T-helper 2 cell treated with Interferon-gamma antibody and Interleukin-4, amounts not matched to agents 5 μg/mL and 100 μg/mL, for 36 hours (primary cell): Measurements from ENCODE around the gene CREBBP.

Experiments used
- DNase-seq: peaks from one replicate; pipeline ENCODE4 v3.0.0; 2021; ENCODE audit warnings: low spot score
- H3K27ac Mint-ChIP-seq: one replicate; pipeline ENCODE4 v1.8.0; 2021; ENCODE audit warnings: mild to moderate bottlenecking, mixed read lengths
- H3K27me3 Mint-ChIP-seq: one replicate; pipeline ENCODE4 v1.8.0; 2021; ENCODE audit warnings: low read depth, mixed read lengths
- H3K36me3 Mint-ChIP-seq: one replicate; pipeline ENCODE4 v1.8.0; 2021; ENCODE audit warnings: low read depth, mixed read lengths
- H3K4me1 Mint-ChIP-seq: one replicate; pipeline ENCODE4 v1.8.0; 2021; ENCODE audit warnings: low read depth, mixed read lengths
- H3K4me3 Mint-ChIP-seq: one replicate; pipeline ENCODE4 v1.8.0; 2022; ENCODE audit warnings: mild to moderate bottlenecking, moderate library complexity, mixed read lengths
- H3K9me3 Mint-ChIP-seq: one replicate; pipeline ENCODE4 v1.8.0; 2021; ENCODE audit warnings: mixed read lengths

The CREBBP gene

GRCh38 chr16:3835089-3835602, 45.4 kb downstream of the CREBBP start:
- H3K4me3 Mint-ChIP-seq, result no peak overlapping the region
- peaks cover 43% of the 10 kb centered on the region for H3K36me3 Mint-ChIP-seq
- H3K27ac Mint-ChIP-seq, result no peak overlapping the region
- peaks cover 23% of the 10 kb centered on the region for H3K9me3 Mint-ChIP-seq
- H3K27me3 Mint-ChIP-seq, result no peaks in the 10 kb centered on the region
- no peak for DNase-seq
- peaks cover 4% of the 10 kb centered on the region for H3K4me1 Mint-ChIP-seq

- H3K27ac Mint-ChIP-seq, result no peak overlapping the region
- peaks cover 23% of the 10 kb centered on the region for H3K9me3 Mint-ChIP-seq
- no peak for DNase-seq
- H3K4me1 Mint-ChIP-seq, result peaks cover 7% of the 10 kb centered on the region
- no peaks in the 10 kb centered on the region for H3K27me3 Mint-ChIP-seq
- no peak overlapping the region for H3K4me3 Mint-ChIP-seq
- H3K36me3 Mint-ChIP-seq, result peaks cover 45% of the 10 kb centered on the region
Observed at GRCh38 chr16:3832668-3833067, 47.8 kb downstream of the CREBBP start.

GRCh38 chr16:3830625-3831254, 49.8 kb downstream of the CREBBP start:
- Mint-ChIP-seq H3K9me3 (peaks cover 23% of the 10 kb centered on the region), H3K36me3 (peaks cover 46% of the 10 kb centered on the region), H3K4me3 (no peak overlapping the region), H3K4me1 (peaks cover 20% of the 10 kb centered on the region), H3K27ac (no peak overlapping the region), H3K27me3 (no peaks in the 10 kb centered on the region)
- no peak for DNase-seq

- Mint-ChIP-seq H3K9me3 (peaks cover 23% of the 10 kb centered on the region), H3K27ac (no peak overlapping the region), H3K36me3 (peaks cover 46% of the 10 kb centered on the region)
Observed at GRCh38 chr16:3829631-3830536, 50.6 kb downstream of the CREBBP start.

GRCh38 chr16:3825940-3826339, 54.6 kb downstream of the CREBBP start:
- Mint-ChIP-seq H3K9me3 (no peaks in the 10 kb centered on the region), H3K4me1 (peaks cover 56% of the 10 kb centered on the region), H3K36me3 (peaks cover 13% of the 10 kb centered on the region)

More at GRCh38 chr16:3829631-3830536, 50.6 kb downstream of the CREBBP start:
- Mint-ChIP-seq H3K4me1 (peaks cover 29% of the 10 kb centered on the region), H3K4me3 (no peak overlapping the region), H3K27me3 (no peaks in the 10 kb centered on the region)
- DNase-seq, result no peak

GRCh38 chr16:3825103-3825502, 55.4 kb downstream of the CREBBP start:
- Mint-ChIP-seq H3K4me1 (peaks cover 62% of the 10 kb centered on the region), H3K27ac (no peak overlapping the region), H3K4me3 (peak overlapping the region; percentile 35)

More at GRCh38 chr16:3825940-3826339, 54.6 kb downstream of the CREBBP start:
- H3K4me3 Mint-ChIP-seq, result no peak overlapping the region
- no peak overlapping the region for H3K27ac Mint-ChIP-seq
- DNase-seq, result no peak
- H3K27me3 Mint-ChIP-seq, result no peaks in the 10 kb centered on the region

GRCh38 chr16:3824121-3824795, 56.3 kb downstream of the CREBBP start:
- H3K36me3 Mint-ChIP-seq, result peaks cover 7% of the 10 kb centered on the region
- H3K9me3 Mint-ChIP-seq, result no peaks in the 10 kb centered on the region
- H3K27me3 Mint-ChIP-seq, result no peaks in the 10 kb centered on the region
- DNase-seq, result no peak
- peak overlapping the region; percentile 35 for H3K4me3 Mint-ChIP-seq
- H3K27ac Mint-ChIP-seq, result no peak overlapping the region
- peaks cover 67% of the 10 kb centered on the region for H3K4me1 Mint-ChIP-seq

More at GRCh38 chr16:3825103-3825502, 55.4 kb downstream of the CREBBP start:
- H3K36me3 Mint-ChIP-seq, result peaks cover 12% of the 10 kb centered on the region
- peak; percentile 17 for DNase-seq
- no peaks in the 10 kb centered on the region for H3K9me3 Mint-ChIP-seq
- H3K27me3 Mint-ChIP-seq, result no peaks in the 10 kb centered on the region

- Mint-ChIP-seq H3K4me3 (peak overlapping the region; percentile 63), H3K27ac (no peak overlapping the region), H3K4me1 (peaks cover 74% of the 10 kb centered on the region), H3K27me3 (no peaks in the 10 kb centered on the region), H3K9me3 (no peaks in the 10 kb centered on the region), H3K36me3 (peaks cover 6% of the 10 kb centered on the region)
- no peak for DNase-seq
Observed at GRCh38 chr16:3823427-3823826, 57.1 kb downstream of the CREBBP start.

- Mint-ChIP-seq H3K27me3 (no peaks in the 10 kb centered on the region), H3K36me3 (peaks cover 6% of the 10 kb centered on the region), H3K9me3 (no peaks in the 10 kb centered on the region), H3K4me3 (peak overlapping the region; percentile 63), H3K4me1 (peaks cover 78% of the 10 kb centered on the region), H3K27ac (peak overlapping the region; percentile 21)
- no peak for DNase-seq
Observed at GRCh38 chr16:3822366-3823045, 58.0 kb downstream of the CREBBP start.

- H3K4me1 Mint-ChIP-seq, result peaks cover 76% of the 10 kb centered on the region
- no peak overlapping the region for H3K4me3 Mint-ChIP-seq
- peaks cover 3% of the 10 kb centered on the region for H3K36me3 Mint-ChIP-seq
- H3K27me3 Mint-ChIP-seq, result no peaks in the 10 kb centered on the region
- no peak overlapping the region for H3K27ac Mint-ChIP-seq
- no peaks in the 10 kb centered on the region for H3K9me3 Mint-ChIP-seq
- DNase-seq, result no peak
Observed at GRCh38 chr16:3821184-3821583, 59.3 kb downstream of the CREBBP start.

GRCh38 chr16:3819746-3820724, 60.5 kb downstream of the CREBBP start:
- H3K36me3 Mint-ChIP-seq, result no peaks in the 10 kb centered on the region
- peak overlapping the region; percentile 65 for H3K4me3 Mint-ChIP-seq
- no peak for DNase-seq
- H3K9me3 Mint-ChIP-seq, result no peaks in the 10 kb centered on the region
- peaks cover 65% of the 10 kb centered on the region for H3K4me1 Mint-ChIP-seq
- H3K27ac Mint-ChIP-seq, result no peak overlapping the region
- H3K27me3 Mint-ChIP-seq, result no peaks in the 10 kb centered on the region

GRCh38 chr16:3819175-3819527, 61.4 kb downstream of the CREBBP start:
- no peak overlapping the region for H3K4me3 Mint-ChIP-seq
- H3K27ac Mint-ChIP-seq, result no peak overlapping the region
- no peaks in the 10 kb centered on the region for H3K27me3 Mint-ChIP-seq
- DNase-seq, result no peak
- H3K4me1 Mint-ChIP-seq, result peaks cover 56% of the 10 kb centered on the region
- no peaks in the 10 kb centered on the region for H3K9me3 Mint-ChIP-seq
- no peaks in the 10 kb centered on the region for H3K36me3 Mint-ChIP-seq
